AG10803 (cell line): ENCODE data around the gene CALN1.

Experiments used
- DNase-seq: peaks from one replicate; pipeline ENCODE4 v3.0.0; 2010; ENCODE audit warnings: low read depth
- H3K4me3 ChIP-seq: 2 replicates; pipeline ENCODE4 v1.5.1; 2011; ENCODE audit warnings: mild to moderate bottlenecking, low read length, control low read depth
- TF ChIP-seq, protein P1 (sequence below): conservative IDR thresholded peaks from 2 replicates; pipeline ENCODE4 v1.5.1; 2011; ENCODE audit warnings: mild to moderate bottlenecking, low read length, control low read depth, inconsistent platforms

The CALN1 gene

DNA sequence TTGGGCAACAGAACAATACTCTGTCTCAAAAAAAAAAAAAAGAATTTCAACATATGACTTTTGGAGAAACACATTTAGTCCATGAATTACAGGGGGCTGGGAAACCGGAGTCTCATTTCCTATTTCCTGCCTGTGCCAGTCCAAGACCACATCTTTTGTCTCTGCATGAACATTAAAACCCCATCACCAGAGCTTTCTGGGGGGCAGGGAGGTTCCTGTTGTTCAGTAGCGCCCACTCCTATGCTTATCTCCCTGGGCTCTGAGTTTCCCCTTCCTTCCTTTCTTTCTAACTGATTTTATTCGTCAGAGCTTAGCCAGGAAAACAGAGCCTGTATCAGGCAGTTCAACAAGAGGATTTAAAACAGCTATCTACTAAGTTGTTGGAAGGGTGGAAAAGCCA lies 119.3 kb downstream of the CALN1 start:
- TF ChIP-seq, protein P1, sequence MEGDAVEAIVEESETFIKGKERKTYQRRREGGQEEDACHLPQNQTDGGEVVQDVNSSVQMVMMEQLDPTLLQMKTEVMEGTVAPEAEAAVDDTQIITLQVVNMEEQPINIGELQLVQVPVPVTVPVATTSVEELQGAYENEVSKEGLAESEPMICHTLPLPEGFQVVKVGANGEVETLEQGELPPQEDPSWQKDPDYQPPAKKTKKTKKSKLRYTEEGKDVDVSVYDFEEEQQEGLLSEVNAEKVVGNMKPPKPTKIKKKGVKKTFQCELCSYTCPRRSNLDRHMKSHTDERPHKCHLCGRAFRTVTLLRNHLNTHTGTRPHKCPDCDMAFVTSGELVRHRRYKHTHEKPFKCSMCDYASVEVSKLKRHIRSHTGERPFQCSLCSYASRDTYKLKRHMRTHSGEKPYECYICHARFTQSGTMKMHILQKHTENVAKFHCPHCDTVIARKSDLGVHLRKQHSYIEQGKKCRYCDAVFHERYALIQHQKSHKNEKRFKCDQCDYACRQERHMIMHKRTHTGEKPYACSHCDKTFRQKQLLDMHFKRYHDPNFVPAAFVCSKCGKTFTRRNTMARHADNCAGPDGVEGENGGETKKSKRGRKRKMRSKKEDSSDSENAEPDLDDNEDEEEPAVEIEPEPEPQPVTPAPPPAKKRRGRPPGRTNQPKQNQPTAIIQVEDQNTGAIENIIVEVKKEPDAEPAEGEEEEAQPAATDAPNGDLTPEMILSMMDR: no peak
- DNase-seq: no peak
- H3K4me3 ChIP-seq: no peak overlapping the region

DNA sequence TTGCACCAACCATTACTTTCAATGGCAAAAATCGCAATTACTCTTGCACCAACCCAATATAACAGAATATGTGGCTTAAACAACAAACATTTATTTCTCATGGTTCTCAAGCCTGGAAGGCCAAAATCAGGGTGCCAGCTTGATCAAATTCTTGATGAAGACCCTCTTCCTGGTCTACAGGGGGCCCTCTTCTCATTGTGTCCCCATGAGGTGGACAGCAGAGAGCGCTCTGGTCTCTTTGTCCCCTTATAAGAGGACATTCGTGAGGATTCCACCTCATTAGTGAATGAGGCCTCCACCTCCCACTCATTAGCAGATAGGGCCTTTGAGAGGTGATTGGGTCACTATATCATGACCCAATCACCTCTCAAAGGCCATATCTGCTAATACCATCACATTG lies 120.0 kb downstream of the CALN1 start:
- no peak for DNase-seq
- TF ChIP-seq, protein P1: no peak
- no peak overlapping the region for H3K4me3 ChIP-seq

DNA sequence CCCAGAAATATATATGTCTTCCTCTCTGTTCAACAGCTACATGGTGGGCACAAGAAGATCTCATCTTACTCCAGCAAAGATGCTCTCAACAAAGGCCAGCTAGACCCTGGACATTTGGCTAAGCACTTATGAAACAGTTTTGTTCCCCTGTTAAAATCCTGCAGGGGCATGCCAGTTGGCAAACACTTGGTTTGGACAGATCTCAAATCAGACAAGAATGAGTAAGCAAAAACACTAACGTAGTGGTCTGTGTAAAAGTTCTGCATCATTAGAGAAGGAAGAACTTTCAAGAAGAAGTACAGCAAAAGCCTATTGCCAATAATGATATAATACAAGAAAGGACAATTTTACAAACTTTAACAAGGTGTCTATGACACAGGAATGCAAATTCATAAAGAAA lies 125.6 kb downstream of the CALN1 start:
- no peak for DNase-seq
- no peak overlapping the region for H3K4me3 ChIP-seq
- TF ChIP-seq, protein P1: no peak

DNA sequence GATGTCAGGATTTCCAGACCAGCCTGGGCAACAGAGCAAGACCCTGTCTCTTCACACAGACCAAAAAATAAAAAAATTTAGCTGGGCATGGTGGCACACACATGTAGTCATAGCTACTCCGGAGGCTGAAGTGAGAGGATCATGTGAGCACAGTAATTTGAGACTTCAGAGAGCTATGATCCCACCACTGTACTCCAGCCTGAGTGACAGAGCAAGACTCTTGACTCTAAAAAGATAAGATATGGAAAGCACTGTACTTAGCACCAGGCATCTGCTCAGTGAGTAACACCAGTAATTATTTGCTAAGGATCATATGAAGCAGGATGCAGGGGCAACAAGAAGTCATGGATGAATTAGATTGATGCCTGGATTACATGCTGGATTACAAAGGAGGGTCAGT lies 128.8 kb downstream of the CALN1 start:
- TF ChIP-seq, protein P1: no peak
- DNase-seq: no peak
- H3K4me3 ChIP-seq: no peak overlapping the region

DNA sequence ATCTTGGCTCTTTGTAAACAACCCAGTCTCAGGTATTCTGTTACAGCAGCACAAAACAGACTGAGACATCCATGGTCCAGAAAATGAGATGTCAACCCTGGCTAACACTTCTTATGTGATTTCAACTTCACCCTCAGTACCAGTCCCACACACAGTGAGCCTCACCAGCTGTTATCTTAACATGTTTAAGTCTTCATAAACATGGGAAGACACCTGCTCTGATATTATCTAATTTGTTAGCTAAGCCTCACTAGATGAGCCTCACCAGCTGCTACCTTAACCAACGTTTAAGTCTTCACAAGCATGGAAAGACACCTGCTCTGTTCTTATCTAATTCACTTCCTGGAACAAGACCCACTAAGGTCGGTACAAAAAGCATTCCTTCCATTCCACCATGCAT lies 130.8 kb downstream of the CALN1 start:
- TF ChIP-seq, protein P1: no peak
- H3K4me3 ChIP-seq: no peak overlapping the region
- DNase-seq: no peak

DNA sequence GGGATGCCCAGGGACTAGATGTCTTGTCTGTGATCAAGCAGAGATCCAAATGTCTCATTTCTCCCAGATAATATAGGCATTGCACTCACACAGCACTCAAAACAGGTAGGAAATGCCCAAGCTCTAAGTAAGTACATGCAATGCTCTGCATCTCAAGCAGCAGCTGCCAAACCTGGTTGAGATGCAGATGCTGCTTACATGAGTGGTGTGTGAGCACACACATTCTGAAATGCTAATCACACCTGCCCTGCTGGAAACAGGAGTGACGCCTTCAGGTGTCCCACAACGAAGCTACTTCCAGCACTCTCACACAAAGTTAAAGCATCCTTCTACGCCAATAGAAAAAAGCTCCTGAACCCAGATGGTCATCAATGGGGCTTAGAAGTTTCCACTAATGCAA lies 132.9 kb downstream of the CALN1 start:
- TF ChIP-seq, protein P1: no peak
- no peak for DNase-seq
- no peak overlapping the region for H3K4me3 ChIP-seq

DNA sequence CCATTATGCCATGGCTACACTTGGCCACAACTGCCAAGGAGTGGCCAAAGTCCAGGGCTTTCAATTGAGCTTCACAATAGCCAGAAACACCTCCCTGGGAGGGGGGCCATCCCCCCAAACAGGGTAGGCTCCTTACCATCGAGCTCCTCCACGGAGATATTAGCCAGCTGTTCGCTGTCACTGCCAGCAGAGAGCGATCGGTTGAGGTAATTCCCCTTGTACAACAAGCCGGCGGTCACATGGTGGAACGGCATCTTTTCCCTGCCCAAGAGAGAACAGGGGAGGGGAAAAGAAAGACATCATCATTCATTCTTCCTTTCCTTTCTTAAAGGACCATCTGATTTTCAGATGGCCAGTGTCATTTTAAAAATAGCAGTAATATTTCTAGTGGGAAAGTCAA lies 133.6 kb downstream of the CALN1 start:
- TF ChIP-seq, protein P1: no peak
- no peak for DNase-seq

More for the DNA sequence above, 133.6 kb downstream of the CALN1 start:
- no peak overlapping the region for H3K4me3 ChIP-seq
